GM18861 (cell line): Measurements from ENCODE around the gene ZC3H8.

ENCODE experiments used
- ATAC-seq: cut with Tn5 transposase; IDR thresholded peaks from one replicate; pipeline ENCODE4 v1.9.1; 2021; ENCODE audit not compliant: unreplicated experiment

Gene ZC3H8

GRCh38 chr2:112195950-112196349, 58.9 kb downstream of the ZC3H8 start:
- no peak for ATAC-seq

DNA sequence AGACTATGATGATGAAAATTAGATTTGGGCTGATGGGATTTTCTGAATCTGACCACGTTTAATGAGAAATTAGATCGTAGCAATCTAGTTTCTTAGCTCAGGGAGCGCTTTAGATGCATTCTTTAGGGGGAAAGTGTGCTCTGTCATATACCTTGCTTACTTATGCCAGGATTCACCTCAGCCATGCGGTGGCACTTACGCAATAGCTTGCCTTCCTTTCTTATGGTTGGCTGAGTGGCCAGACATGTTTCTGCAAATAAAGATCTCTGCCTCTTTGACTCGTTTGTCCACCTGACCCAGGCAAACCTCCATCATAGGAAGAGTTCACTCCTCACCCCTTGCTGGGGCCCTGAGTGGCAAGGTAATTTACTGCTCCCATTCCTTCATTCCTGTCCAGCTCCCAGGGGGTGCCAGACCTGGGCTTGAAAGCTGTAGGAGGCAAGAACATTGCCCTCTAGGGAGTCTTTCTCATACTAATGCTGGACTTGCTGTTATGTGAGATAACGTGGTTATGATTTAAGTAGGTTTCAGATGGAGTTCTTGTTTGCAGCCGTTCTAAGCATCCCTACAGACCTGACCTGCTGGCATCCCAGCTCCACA, 59.6 kb downstream of the ZC3H8 start:
- no peak for ATAC-seq

DNA sequence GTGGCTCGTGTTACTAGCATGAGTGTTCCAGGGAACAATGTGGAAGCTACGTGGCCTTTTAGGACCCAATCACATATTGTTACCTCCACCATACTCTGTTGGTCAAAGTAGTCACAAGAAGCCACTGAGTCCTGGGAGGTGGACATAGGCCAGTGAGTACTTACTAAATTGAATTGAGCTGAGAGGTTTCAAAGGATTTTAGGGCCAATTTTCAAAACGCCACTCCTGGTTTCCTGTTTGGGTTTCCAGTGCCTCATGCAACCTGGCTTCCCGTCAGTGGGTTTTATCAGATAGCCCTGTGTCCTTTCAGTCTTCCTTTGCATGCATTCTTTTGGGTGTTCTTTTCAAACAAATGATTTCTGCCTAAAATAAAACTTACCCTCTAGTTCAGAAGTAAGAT, 60.4 kb downstream of the ZC3H8 start:
- no peak for ATAC-seq

DNA sequence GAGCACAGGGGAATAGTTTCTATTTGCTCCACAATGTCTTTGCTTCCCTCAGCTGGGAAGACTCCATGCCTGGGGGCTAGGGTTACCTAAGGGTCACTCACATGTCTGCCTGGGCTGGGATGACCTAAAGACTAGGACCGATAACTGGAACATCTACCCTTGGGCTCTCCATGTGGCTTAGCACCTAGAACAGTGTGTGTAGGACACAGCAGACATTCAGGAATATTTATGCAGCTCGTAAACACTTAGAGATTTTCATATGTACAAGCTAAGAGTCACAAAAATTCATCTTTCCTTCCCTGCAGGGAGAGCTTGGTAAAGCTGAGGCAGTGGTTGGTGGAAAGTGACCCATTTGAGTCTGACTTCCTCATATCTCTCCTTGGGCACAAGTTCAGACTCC, 60.8 kb downstream of the ZC3H8 start:
- ATAC-seq, result no peak

DNA sequence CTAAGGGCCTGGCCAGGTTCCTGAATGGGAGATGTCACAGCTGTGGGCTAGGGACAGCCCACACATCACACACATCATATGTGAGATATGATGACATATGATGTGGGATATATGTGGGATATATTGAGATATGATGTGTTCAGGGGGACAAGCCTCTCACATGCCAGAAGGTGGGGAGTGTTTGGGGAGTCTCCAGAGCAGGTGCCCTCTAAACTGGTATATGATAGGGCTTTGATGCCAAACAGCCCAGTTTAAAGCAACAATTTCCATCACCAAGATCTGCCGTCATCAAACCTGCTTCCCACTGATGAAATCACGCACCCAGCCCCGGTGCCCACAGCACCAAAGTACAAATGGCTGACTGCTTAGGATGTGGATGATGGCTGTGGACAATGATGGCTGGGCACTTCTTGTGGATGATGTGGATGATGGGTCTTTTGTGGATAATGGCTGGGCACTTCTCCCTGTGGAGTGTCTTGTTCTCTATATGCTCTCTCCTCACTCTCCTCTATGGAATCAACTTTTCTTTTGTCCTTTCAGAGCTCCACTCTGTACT, 65.8 kb downstream of the ZC3H8 start:
- no peak for ATAC-seq

GRCh38 chr2:112187805-112188596, 66.8 kb downstream of the ZC3H8 start:
- no peak for ATAC-seq

- no peak for ATAC-seq
These were observed 67.7 kb downstream of the ZC3H8 start for GRCh38 chr2:112187046-112187715.

DNA sequence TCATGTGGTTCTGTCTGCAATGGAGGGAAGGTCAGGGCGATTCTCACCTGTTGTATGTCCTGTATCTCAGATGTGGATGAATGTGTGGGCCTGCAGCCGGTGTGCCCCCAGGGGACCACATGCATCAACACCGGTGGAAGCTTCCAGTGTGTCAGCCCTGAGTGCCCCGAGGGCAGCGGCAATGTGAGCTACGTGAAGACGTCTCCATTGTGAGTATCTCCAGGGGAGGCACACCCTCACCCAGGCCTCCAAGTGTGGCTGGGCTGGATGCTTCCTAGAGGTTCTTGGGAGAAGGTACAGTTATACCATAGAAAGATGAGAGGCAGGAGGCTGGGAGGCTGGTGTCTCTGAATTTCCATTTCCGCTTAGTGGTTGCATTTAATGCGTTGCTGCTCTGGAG, 69.7 kb downstream of the ZC3H8 start:
- no peak for ATAC-seq

DNA sequence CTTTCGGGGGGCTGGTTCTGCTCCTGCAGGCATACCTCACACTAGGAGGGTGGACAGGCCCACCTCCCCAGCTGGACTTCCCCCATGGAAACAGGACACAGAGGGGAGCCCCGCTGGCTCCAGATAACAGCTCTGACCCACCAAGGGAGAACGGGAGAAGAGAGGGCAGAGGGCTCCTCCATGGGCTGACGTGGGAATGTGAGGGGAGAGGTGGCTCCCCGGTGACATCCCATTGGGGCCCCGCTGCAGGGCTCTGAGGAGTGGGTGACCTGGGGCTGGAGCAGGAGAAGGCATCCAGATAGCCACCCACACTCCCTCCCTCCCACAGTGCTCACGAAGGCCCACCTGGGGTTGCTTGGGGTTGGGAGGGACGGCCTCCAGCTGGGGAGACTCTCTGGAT, 70.7 kb downstream of the ZC3H8 start:
- no peak for ATAC-seq

DNA sequence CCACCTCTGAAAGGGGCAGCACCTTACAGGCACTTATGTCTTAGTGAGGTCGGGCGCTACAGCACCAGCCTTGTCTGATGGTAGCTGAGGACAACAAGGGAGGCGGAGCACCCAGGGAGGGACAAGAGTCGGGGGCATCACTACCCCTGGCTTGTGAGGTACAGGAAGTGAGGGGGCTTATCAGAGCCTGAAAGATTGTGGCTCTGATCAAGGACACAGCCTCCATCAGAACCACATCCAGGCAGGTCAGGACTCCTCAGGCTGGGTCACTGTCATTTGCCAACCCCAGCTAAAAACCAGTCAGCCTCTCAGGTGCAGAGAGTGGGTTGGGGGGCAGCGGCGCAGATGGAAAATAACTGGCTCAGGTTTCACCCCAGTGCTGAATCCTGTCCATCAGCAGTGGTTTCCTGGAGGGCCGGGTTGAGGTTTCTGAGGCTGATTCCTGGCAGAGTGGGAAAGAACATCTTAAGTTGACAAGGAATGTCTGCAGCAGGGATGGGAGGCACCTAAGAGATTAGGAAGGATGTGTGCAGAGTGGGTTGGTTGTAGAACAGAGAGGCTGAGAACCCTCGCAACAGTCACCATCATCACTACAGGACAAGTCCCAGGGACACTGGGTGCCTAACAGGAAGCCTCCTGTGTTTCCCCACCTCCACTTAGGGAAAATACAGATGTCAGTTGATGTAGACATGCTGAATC, 71.4 kb downstream of the ZC3H8 start:
- ATAC-seq, result no peak

DNA sequence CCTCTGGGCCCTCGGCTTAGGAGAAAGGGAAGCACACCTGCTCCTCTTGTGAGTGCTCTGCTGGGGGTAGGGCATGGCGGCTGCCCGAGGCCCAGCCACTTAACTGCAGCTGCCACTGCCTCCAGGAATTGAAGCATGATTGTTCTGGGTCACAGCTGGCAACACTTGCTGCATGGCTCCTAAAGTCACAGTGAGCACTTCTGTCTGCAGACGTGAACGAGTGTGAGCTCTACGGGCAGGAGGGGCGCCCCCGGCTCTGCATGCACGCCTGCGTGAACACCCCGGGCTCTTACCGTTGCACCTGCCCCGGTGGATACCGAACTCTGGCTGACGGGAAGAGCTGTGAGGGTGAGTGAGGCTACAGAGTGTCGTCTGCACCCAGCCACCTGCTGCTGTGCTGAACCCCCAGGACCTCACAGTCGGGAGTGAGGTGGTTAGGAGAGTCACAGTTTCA, 72.2 kb downstream of the ZC3H8 start:
- no peak for ATAC-seq

DNA sequence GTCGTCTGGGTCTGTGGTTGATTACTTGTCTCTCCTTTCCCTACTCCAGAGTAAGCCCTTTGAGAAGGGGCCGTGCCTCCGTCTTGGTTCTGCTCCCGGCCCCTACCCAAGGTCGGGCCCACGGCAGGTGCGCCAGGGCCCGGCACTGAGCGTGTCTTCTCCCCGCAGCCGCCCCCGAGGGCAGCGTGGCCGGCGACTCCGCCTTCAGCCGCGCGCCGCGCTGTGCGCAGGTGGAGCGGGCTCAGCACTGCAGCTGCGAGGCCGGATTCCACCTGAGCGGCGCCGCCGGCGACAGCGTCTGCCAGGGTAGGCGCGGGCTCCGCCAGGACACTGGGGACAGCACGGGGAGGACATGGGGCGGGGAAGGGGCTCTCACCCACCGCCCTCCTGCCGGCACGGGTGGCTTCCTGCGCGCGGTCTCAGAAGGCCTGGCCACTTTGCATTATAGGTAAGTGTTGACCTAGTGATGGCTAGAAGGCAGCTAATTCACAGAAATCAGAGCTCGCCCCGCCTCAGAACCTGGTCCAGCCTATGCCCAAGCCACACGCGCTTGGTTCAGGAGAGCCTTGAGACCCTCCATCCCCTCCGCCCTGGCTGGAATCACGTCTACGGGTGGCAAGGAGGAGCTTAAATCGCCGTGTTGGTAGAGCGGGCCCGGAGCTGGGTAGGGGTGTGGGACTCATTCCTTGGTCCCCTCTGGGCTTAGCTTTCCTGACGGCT, 73.1 kb downstream of the ZC3H8 start:
- no peak for ATAC-seq

- ATAC-seq, result no peak
These were observed 78.8 kb downstream of the ZC3H8 start for GRCh38 chr2:112175958-112176573.

GRCh38 chr2:112175333-112175732, 79.5 kb downstream of the ZC3H8 start:
- ATAC-seq, result no peak

DNA sequence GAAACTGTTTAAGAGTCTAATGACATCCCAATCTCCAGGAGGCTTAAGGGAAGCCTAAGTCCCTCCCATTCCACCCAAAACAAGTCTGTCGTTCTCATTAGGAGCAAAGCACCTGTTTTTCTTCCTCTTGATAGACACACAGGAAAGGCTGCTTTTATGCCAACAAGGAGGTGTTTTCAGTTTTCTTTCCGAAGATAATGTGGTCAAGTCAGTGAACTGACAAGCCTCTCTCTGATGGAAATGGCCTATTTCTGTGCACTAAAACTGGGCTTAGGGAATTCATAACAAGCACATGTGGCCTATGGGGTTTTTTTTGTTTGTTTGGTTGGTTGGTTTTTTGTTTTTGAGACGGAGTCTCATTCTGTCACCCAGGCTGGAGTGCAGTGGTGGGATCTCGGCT, 80.5 kb downstream of the ZC3H8 start:
- no peak for ATAC-seq

- ATAC-seq, result no peak
These were observed 81.1 kb downstream of the ZC3H8 start for GRCh38 chr2:112173646-112174319.

GRCh38 chr2:112170495-112170894, 84.3 kb downstream of the ZC3H8 start:
- no peak for ATAC-seq

GRCh38 chr2:112168422-112169124, 86.3 kb downstream of the ZC3H8 start:
- ATAC-seq, result no peak
